ENCODE data around the gene DNASE1L3.

- TF ChIP-seq TARDBP (IDR thresholded peaks at IDR 0.05) (no peak), CTBP1 (IDR thresholded peaks at IDR 0.05; ENCODE audit: borderline replicate concordance) (no peak), SP1 (IDR thresholded peaks at IDR 0.05) (no peak)
Observed at GRCh38 chr3:58238830-58239229, 28.1 kb upstream of the DNASE1L3 start.
